GM23248 (cell line): ENCODE measurements around the gene MYO16.

Experiments used
- EZH2 ChIP-seq: fragments of 200-600 bp; sonication (generic); IDR thresholded peaks from 2 replicates; pipeline ENCODE4 v1.6.1; 2018; ENCODE audit warnings: antibody characterized with exemption, mild to moderate bottlenecking; ENCODE audit not compliant: insufficient read depth, poor library complexity, severe bottlenecking
- EZH2phosphoT487 ChIP-seq: fragments of 200-600 bp; sonication (generic); IDR thresholded peaks from 2 replicates; pipeline ENCODE4 v1.6.1; 2018; ENCODE audit warnings: antibody characterized with exemption, moderate library complexity, mild to moderate bottlenecking, low read depth; ENCODE audit not compliant: insufficient read depth

- TF ChIP-seq EZH2 (no peak), EZH2phosphoT487 (no peak)
Measured at GRCh38 chr13:108830916-108831315, 201.5 kb downstream of the MYO16 start.
